ENCODE results near the gene PPP2R2B. TPM values are rescaled to one million over a fixed set of nuclear protein-coding genes. Genes with fewer than 3 reads are reported as not detected.

Gene PPP2R2B
- total RNA-seq, 1 donor, result not detected

- TF ChIP-seq CTCF (IDR thresholded peaks at IDR 0.05; ENCODE audit: extremely low read depth, low read depth, low read length), result no peak
- H3K4me2 ChIP-seq (ENCODE audit: insufficient read depth, low read length), result no peak overlapping the region
- DNase-seq (ENCODE audit: insufficient read length, low spot score, missing footprints), result no peak
- H3K27me3 ChIP-seq (ENCODE audit: insufficient read depth, low read length), result no peaks in the 10 kb centered on the region
- no peaks in the 10 kb centered on the region for H4K20me1 ChIP-seq (ENCODE audit: insufficient read depth, low read length)
- H3K9me3 ChIP-seq (ENCODE audit: low read depth, low read length), result no peaks in the 10 kb centered on the region
- no peak overlapping the region for H3K27ac ChIP-seq (ENCODE audit: low read depth, low read length)
- no peak overlapping the region for H2AFZ ChIP-seq (ENCODE audit: low read length)
- H3K36me3 ChIP-seq (ENCODE audit: insufficient read depth, low read length), result no peaks in the 10 kb centered on the region
- H3K4me1 ChIP-seq (ENCODE audit: insufficient read depth, low read length), result no peaks in the 10 kb centered on the region
- no peaks in the 10 kb centered on the region for H3K79me2 ChIP-seq (ENCODE audit: insufficient read depth, low read length)
- no peak overlapping the region for H3K4me3 ChIP-seq (ENCODE audit: insufficient read depth, low read length)
Measured at GRCh38 chr5:146802945-146803522, 75.5 kb downstream of the PPP2R2B start.

GRCh38 chr5:146799671-146800070 lies 78.9 kb downstream of the PPP2R2B start:
- no peak overlapping the region for H3K4me3 ChIP-seq (ENCODE audit: insufficient read depth, low read length)
- H4K20me1 ChIP-seq (ENCODE audit: insufficient read depth, low read length), result no peaks in the 10 kb centered on the region
- TF ChIP-seq CTCF (IDR thresholded peaks at IDR 0.05; ENCODE audit: extremely low read depth, low read depth, low read length), result no peak
- H2AFZ ChIP-seq (ENCODE audit: low read length), result no peak overlapping the region
- no peak overlapping the region for H3K4me2 ChIP-seq (ENCODE audit: insufficient read depth, low read length)
- H3K36me3 ChIP-seq (ENCODE audit: insufficient read depth, low read length), result no peaks in the 10 kb centered on the region
- H3K4me1 ChIP-seq (ENCODE audit: insufficient read depth, low read length), result no peaks in the 10 kb centered on the region
- H3K9me3 ChIP-seq (ENCODE audit: low read depth, low read length), result no peaks in the 10 kb centered on the region
- no peaks in the 10 kb centered on the region for H3K79me2 ChIP-seq (ENCODE audit: insufficient read depth, low read length)
- DNase-seq (ENCODE audit: insufficient read length, low spot score, missing footprints), result no peak
- no peak overlapping the region for H3K27ac ChIP-seq (ENCODE audit: low read depth, low read length)
- H3K27me3 ChIP-seq (ENCODE audit: insufficient read depth, low read length), result no peaks in the 10 kb centered on the region

- Histone ChIP-seq H3K27me3 (ENCODE audit: insufficient read depth, low read length) (no peaks in the 10 kb centered on the region), H3K4me2 (ENCODE audit: insufficient read depth, low read length) (no peak overlapping the region), H2AFZ (ENCODE audit: low read length) (no peak overlapping the region), H3K36me3 (ENCODE audit: insufficient read depth, low read length) (no peaks in the 10 kb centered on the region), H3K27ac (ENCODE audit: low read depth, low read length) (no peak overlapping the region), H3K9me3 (ENCODE audit: low read depth, low read length) (no peaks in the 10 kb centered on the region), H3K4me3 (ENCODE audit: insufficient read depth, low read length) (no peak overlapping the region), H3K79me2 (ENCODE audit: insufficient read depth, low read length) (no peaks in the 10 kb centered on the region), H3K4me1 (ENCODE audit: insufficient read depth, low read length) (no peaks in the 10 kb centered on the region), H4K20me1 (ENCODE audit: insufficient read depth, low read length) (no peaks in the 10 kb centered on the region)
- no peak for TF ChIP-seq CTCF (IDR thresholded peaks at IDR 0.05; ENCODE audit: extremely low read depth, low read depth, low read length)
- DNase-seq (ENCODE audit: insufficient read length, low spot score, missing footprints), result no peak
Measured at GRCh38 chr5:146799231-146799630, 79.3 kb downstream of the PPP2R2B start.

- Histone ChIP-seq H3K27ac (ENCODE audit: low read depth, low read length) (no peak overlapping the region), H2AFZ (ENCODE audit: low read length) (no peak overlapping the region), H3K79me2 (ENCODE audit: insufficient read depth, low read length) (no peaks in the 10 kb centered on the region), H3K4me1 (ENCODE audit: insufficient read depth, low read length) (no peaks in the 10 kb centered on the region), H3K27me3 (ENCODE audit: insufficient read depth, low read length) (no peaks in the 10 kb centered on the region), H4K20me1 (ENCODE audit: insufficient read depth, low read length) (no peaks in the 10 kb centered on the region), H3K4me2 (ENCODE audit: insufficient read depth, low read length) (no peak overlapping the region), H3K4me3 (ENCODE audit: insufficient read depth, low read length) (no peak overlapping the region), H3K36me3 (ENCODE audit: insufficient read depth, low read length) (no peaks in the 10 kb centered on the region), H3K9me3 (ENCODE audit: low read depth, low read length) (no peaks in the 10 kb centered on the region)
- TF ChIP-seq CTCF (IDR thresholded peaks at IDR 0.05; ENCODE audit: extremely low read depth, low read depth, low read length), result no peak
- DNase-seq (ENCODE audit: insufficient read length, low spot score, missing footprints), result no peak
Measured at GRCh38 chr5:146797658-146798057, 80.9 kb downstream of the PPP2R2B start.

Measured in osteoblast (primary cell).